VCaP (cell line): Measurements from ENCODE around the gene ARHGAP26.

Experiments used
- H3K27ac ChIP-seq: fragments of 450-650 bp; 2 replicates; pipeline ENCODE4 v1.5.1; 2017
- TF ChIP-seq, protein P1 (sequence below): fragments of 450-650 bp; conservative IDR thresholded peaks from 2 replicates; pipeline ENCODE4 v1.5.1; 2017; ENCODE audit warnings: mild to moderate bottlenecking, moderate library complexity

Gene ARHGAP26

GRCh38 chr5:142881076-142881783 lies 111.1 kb downstream of the ARHGAP26 start:
- TF ChIP-seq, protein P1, sequence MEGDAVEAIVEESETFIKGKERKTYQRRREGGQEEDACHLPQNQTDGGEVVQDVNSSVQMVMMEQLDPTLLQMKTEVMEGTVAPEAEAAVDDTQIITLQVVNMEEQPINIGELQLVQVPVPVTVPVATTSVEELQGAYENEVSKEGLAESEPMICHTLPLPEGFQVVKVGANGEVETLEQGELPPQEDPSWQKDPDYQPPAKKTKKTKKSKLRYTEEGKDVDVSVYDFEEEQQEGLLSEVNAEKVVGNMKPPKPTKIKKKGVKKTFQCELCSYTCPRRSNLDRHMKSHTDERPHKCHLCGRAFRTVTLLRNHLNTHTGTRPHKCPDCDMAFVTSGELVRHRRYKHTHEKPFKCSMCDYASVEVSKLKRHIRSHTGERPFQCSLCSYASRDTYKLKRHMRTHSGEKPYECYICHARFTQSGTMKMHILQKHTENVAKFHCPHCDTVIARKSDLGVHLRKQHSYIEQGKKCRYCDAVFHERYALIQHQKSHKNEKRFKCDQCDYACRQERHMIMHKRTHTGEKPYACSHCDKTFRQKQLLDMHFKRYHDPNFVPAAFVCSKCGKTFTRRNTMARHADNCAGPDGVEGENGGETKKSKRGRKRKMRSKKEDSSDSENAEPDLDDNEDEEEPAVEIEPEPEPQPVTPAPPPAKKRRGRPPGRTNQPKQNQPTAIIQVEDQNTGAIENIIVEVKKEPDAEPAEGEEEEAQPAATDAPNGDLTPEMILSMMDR: no peak
- no peak overlapping the region for H3K27ac ChIP-seq

DNA sequence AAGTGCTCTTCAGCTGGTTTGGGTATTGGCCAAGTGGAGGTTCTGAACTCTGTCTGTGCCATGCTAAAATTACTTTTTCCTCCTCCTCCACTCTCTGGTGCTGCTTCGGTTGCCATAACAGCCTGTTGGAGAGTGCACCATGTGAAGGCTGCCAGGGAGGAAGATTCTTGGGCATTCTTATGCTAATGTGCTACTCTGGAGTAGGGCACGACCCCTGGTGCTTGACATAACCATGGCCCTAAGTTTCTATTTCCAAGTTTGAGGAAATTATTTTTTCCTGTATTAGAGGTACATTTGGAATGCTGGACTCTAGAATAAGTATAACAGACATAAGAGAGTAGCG lies 111.6 kb downstream of the ARHGAP26 start:
- no peak overlapping the region for H3K27ac ChIP-seq
- TF ChIP-seq, protein P1: no peak

- no peak overlapping the region for H3K27ac ChIP-seq
- TF ChIP-seq, protein P1: no peak
Measured at GRCh38 chr5:142883025-142883424, 112.8 kb downstream of the ARHGAP26 start.

DNA sequence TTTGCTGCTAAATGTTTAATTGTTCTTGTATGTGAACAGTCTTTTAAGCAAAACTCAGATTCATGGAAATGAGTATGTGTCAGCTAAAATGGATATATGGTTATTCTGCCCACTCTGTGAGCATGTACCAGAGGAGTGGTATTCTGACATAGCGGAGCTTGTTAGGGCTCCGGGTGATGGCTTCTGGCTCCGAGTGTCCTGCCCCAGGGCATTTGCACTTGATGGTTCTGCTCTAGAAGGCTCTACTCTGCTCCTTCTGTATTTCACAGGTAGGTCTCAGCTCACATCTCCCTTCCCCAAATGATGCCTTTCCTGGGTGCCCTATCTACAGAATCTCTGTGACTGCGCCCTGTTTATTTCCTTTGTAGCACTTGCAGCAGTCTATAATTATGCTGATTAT lies 113.3 kb downstream of the ARHGAP26 start:
- no peak overlapping the region for H3K27ac ChIP-seq
- TF ChIP-seq, protein P1: no peak

DNA sequence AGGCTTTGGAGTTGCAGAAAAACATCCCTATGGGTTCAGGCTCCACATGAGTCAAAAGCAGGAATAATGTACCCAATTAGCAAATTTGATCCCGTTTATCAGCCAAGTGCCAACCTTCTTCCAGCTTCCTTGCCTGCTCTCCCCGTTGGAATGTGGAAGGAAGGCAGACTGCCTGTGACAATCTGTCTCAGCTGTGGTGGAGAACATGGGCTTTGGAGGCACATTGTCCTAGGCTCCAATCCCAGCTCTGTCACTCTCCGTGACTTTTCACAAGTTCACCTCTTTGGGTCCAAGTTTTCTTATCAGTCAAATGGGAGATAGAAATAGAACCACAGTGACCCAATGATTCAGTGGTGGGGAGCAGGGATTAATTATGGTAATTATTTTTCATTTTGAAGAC lies 113.9 kb downstream of the ARHGAP26 start:
- no peak overlapping the region for H3K27ac ChIP-seq
- TF ChIP-seq, protein P1: no peak

DNA sequence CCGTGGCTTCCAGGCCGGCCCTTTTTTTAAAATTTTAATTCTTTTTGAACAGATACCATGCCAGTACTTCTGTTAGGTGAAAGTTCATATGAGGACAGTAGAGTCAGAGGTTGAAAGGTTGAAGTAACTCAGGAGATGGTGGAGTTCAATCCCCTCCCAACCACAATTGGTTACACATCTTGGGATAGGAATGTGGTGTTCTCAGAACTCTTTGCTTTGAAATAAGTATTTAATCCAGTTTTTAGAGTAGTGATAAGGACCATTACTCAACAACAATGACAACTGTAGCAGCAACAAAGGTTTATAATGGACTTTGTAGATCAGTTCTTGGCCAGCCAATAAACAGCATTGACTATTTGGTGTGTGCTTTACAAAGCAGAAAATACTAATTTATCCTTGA lies 116.0 kb downstream of the ARHGAP26 start:
- TF ChIP-seq, protein P1: no peak
- no peak overlapping the region for H3K27ac ChIP-seq

- no peak overlapping the region for H3K27ac ChIP-seq
- TF ChIP-seq, protein P1: no peak
Measured at GRCh38 chr5:142886956-142887355, 116.8 kb downstream of the ARHGAP26 start.
